Activated gamma-delta T cell treated with Interleukin-2 at 50 U/mL for 16 hours (primary cell): ENCODE measurements around the gene FPGT.
A peak's percentile ranks its signal among the peaks of the same experiment; 100 is the strongest.
"Not testable (repeated sequence)": the region's sequence is repeated elsewhere in the genome, so short reads cannot be mapped to it uniquely, and the experiment has no call there.

Experiments used
- DNase-seq: peaks from one replicate; pipeline ENCODE4 v3.0.0-alpha.2; 2020

Gene FPGT

GRCh38 chr1:74197657-74198552 lies at the start of gene FPGT, which contains the start of gene LRRIQ3:
Gene FPGT (plus strand): TSS chr1:74198242. CDS start chr1:74198279, 37 bp downstream.
Gene LRRIQ3 (minus strand): TSS chr1:74198176. CDS start chr1:74183684, 14,492 bp downstream.
- DNase-seq: peak; percentile 96

GRCh38 chr1:74160046-74160445 lies 38.0 kb upstream of the FPGT start:
- DNase-seq: no peak

GRCh38 chr1:74161497-74161896 lies 36.5 kb upstream of the FPGT start:
- no peak for DNase-seq

- DNase-seq: no peak
Measured at GRCh38 chr1:74162333-74162732, 35.7 kb upstream of the FPGT start.

- not testable (repeated sequence) for DNase-seq
Measured at GRCh38 chr1:74174423-74174822, 23.6 kb upstream of the FPGT start.

- no peak for DNase-seq
Measured at GRCh38 chr1:74180490-74180889, 17.6 kb upstream of the FPGT start.

- no peak for DNase-seq
Measured at GRCh38 chr1:74193908-74194307, 4.1 kb upstream of the FPGT start.

GRCh38 chr1:74195339-74195738 lies 2.7 kb upstream of the FPGT start:
- no peak for DNase-seq

GRCh38 chr1:74197255-74197654 lies 787 bp upstream of the FPGT start:
- DNase-seq: no peak

GRCh38 chr1:74199504-74199903 lies 1.5 kb downstream of the FPGT start:
- DNase-seq: no peak

- no peak for DNase-seq
Measured at GRCh38 chr1:74205266-74205665, 7.2 kb downstream of the FPGT start.

GRCh38 chr1:74215229-74215628 lies 17.2 kb downstream of the FPGT start:
- DNase-seq: no peak

GRCh38 chr1:74222701-74223100 lies 24.7 kb downstream of the FPGT start:
- DNase-seq: no peak

- DNase-seq: no peak
Measured at GRCh38 chr1:74223453-74223852, 25.4 kb downstream of the FPGT start.

- DNase-seq: no peak
Measured at GRCh38 chr1:74235153-74235552, 37.1 kb downstream of the FPGT start, which contains the start of gene TNNI3K. Gene TNNI3K (plus strand): TSS chr1:74235387. CDS start chr1:74235452, 65 bp downstream.

- DNase-seq: no peak
Measured at GRCh38 chr1:74236440-74236839, 38.4 kb downstream of the FPGT start.

- no peak for DNase-seq
Measured at GRCh38 chr1:74237035-74237434, 39.0 kb downstream of the FPGT start.

- no peak for DNase-seq
Measured at GRCh38 chr1:74237787-74238186, 39.7 kb downstream of the FPGT start.

- no peak for DNase-seq
Measured at GRCh38 chr1:74245168-74245772, 47.2 kb downstream of the FPGT start.

GRCh38 chr1:74246315-74246714 lies 48.3 kb downstream of the FPGT start:
- DNase-seq: no peak

- no peak for DNase-seq
Measured at GRCh38 chr1:74247881-74248528, 50.0 kb downstream of the FPGT start.

GRCh38 chr1:74253243-74253824 lies 55.3 kb downstream of the FPGT start:
- DNase-seq: not testable (repeated sequence)
